Mesendoderm (in vitro differentiated cells): ENCODE measurements around the gene BZW1.
A peak's percentile ranks its signal among the peaks of the same experiment; 100 is the strongest.

Experiments
- DNase-seq: peaks from one replicate; pipeline ENCODE4 v3.0.0; 2013
- H2AK5ac ChIP-seq: 2 replicates; pipeline ENCODE4 v1.6.1; 2013; ENCODE audit warnings: low read length, inconsistent platforms
- H2BK120ac ChIP-seq: 2 replicates; pipeline ENCODE4 v1.6.1; 2013; ENCODE audit warnings: low read depth, mild to moderate bottlenecking, low read length, moderate library complexity, mixed read lengths
- H2BK15ac ChIP-seq: replicated peaks from 2 replicates; pipeline ENCODE4 v1.6.1; 2013; ENCODE audit warnings: low read depth, mild to moderate bottlenecking, moderate library complexity
- H2BK5ac ChIP-seq: 2 replicates; pipeline ENCODE4 v1.6.1; 2013; ENCODE audit warnings: low read length, inconsistent platforms
- H3K18ac ChIP-seq: 2 replicates; pipeline ENCODE4 v1.6.1; 2013; ENCODE audit warnings: mild to moderate bottlenecking, low read length, mixed read lengths
- H3K23ac ChIP-seq: one replicate; pipeline ENCODE4 v1.6.1; 2013; ENCODE audit warnings: low read length
- H3K27ac ChIP-seq: 2 replicates; pipeline ENCODE4 v1.5.1; 2013; ENCODE audit warnings: low read depth, mild to moderate bottlenecking, inconsistent platforms, low read length, moderate library complexity
- H3K27me3 ChIP-seq: 2 replicates; pipeline ENCODE4 v1.6.1; 2013; ENCODE audit warnings: low read length, control low read depth, mild to moderate bottlenecking, inconsistent platforms; ENCODE audit not compliant: insufficient read depth, poor library complexity
- H3K36me3 ChIP-seq: 2 replicates; pipeline ENCODE4 v1.6.1; 2013; ENCODE audit warnings: low read length, inconsistent platforms; ENCODE audit not compliant: control insufficient read depth, insufficient read depth
- H3K4ac ChIP-seq: one replicate; pipeline ENCODE4 v1.6.1; 2013; ENCODE audit warnings: low read depth, mild to moderate bottlenecking, low read length, moderate library complexity
- H3K4me1 ChIP-seq: 2 replicates; pipeline ENCODE4 v1.6.1; 2013; ENCODE audit warnings: low read depth, low read length, inconsistent platforms; ENCODE audit not compliant: control insufficient read depth
- H3K4me2 ChIP-seq: 2 replicates; pipeline ENCODE4 v1.6.1; 2013; ENCODE audit warnings: low read length
- H3K4me3 ChIP-seq: 2 replicates; pipeline ENCODE4 v1.5.1; 2013; ENCODE audit warnings: mild to moderate bottlenecking, low read length
- H3K56ac ChIP-seq: one replicate; pipeline ENCODE4 v1.6.1; 2013; ENCODE audit warnings: low read length
- H3K79me1 ChIP-seq: 2 replicates; pipeline ENCODE4 v1.6.1; 2013; ENCODE audit warnings: low read length, inconsistent platforms
- H3K79me2 ChIP-seq: 2 replicates; pipeline ENCODE4 v1.6.1; 2013; ENCODE audit warnings: mild to moderate bottlenecking, low read length; ENCODE audit not compliant: control insufficient read depth, insufficient read depth
- H3K9ac ChIP-seq: 2 replicates; pipeline ENCODE4 v1.6.1; 2013; ENCODE audit warnings: low read length, inconsistent platforms
- H4K5ac ChIP-seq: one replicate; pipeline ENCODE4 v1.6.1; 2013; ENCODE audit warnings: low read length
- H4K8ac ChIP-seq: one replicate; pipeline ENCODE4 v1.6.1; 2013; ENCODE audit warnings: low read depth, mild to moderate bottlenecking, control low read depth, low read length, moderate library complexity
- WGBS: extraction: QIAGEN DNeasy Blood & Tissue Kit; methylation state at CpG from one replicate; pipeline ENCODE4 v1.1.7; 2013; ENCODE audit warnings: low lambda C conversion rate, missing lambda C conversion rate; ENCODE audit not compliant: insufficient coverage; ENCODE audit errors: extremely low coverage; 5-methylcytosine and 5-hydroxymethylcytosine counted together

The BZW1 gene

DNA sequence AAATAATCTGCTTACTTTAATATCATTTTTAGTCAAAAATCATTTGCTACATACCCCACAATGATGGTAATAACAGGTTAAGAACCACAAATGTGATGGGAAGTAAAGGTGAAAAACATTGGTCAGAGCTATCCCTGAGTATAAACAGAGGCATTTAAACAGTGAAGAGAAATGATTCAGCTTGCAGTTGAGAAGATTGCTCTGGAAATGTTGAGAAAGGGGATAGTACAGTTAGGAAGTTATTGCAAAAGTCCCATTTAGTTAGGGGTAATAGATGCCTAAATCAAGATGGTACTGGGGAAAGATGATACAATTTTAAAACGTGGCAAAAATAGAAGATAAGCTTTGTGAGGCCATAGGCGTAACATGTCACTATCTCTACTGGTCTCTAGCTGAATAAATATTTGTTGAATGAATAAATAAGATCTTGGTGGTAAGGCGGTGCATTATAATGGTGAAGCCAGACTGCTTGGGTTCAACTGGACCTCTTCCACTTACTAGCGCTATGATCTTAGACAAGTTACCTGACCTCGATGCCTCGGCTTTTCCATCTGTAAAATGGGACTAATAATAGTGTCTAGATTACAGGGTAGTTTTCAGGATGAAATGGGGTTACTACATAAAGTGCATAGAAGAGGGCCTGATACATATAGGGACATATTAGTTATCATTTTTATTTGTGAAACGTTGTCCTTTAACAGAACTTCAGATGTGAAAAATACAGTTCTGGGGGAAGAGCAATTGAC is 2.0 kb upstream of the BZW1 start:
- no peak overlapping the region for H2BK15ac ChIP-seq
- peaks cover 4% of the 10 kb centered on the region for H3K79me1 ChIP-seq
- H3K4me1 ChIP-seq: no peaks in the 10 kb centered on the region
- no peaks in the 10 kb centered on the region for H3K27me3 ChIP-seq
- WGBS: no CpG with 5 or more reads among the region's 7 CpGs
- H2BK120ac ChIP-seq: no peak overlapping the region
- no peak overlapping the region for H2AK5ac ChIP-seq
- H3K4me3 ChIP-seq: no peak overlapping the region
- H3K27ac ChIP-seq: no peak overlapping the region
- peaks cover 3% of the 10 kb centered on the region for H3K36me3 ChIP-seq
- H3K9ac ChIP-seq: no peak overlapping the region
- H3K4ac ChIP-seq: no peak overlapping the region
- peaks cover 24% of the 10 kb centered on the region for H3K79me2 ChIP-seq
- no peak overlapping the region for H2BK5ac ChIP-seq
- H3K18ac ChIP-seq: no peak overlapping the region
- no peak overlapping the region for H4K8ac ChIP-seq
- H3K56ac ChIP-seq: no peak overlapping the region
- no peak overlapping the region for H4K5ac ChIP-seq
- H3K23ac ChIP-seq: no peak overlapping the region
- H3K4me2 ChIP-seq: no peak overlapping the region
- no peak for DNase-seq

DNA sequence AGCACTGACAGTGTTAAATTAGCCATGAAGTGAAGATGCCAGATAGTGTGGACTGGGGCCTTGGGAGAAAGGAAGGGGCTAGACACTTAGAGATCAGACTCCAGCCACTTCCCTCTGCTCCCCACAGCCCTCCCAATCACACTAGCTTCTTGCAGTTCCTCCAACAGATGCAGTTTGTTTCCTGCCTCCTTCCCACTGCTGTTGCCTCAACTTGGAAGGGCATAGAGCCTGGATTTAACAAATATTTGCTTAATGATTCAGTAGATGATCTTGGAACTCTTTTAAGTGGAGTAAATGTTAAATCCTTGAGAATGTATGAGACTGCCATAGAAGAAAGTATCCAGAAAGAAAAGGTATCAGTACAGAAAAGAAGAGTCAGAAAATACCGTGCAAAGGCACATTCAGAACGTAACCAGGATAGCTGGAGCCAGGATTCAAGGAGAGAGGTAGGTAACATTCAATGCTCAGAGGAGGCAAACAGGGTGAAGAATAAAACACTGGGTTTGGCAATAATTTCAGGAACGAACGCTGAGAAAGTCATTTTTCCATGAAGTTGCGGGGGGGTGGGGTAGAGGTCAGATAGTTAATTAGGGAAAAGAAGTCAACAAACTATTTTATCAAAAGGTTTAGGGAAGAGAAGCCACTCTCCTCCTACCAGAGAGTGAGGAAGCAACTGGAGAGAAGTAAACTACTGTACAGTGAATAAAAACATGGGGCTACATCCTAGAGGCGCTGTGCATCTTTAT is 1.3 kb upstream of the BZW1 start:
- H4K5ac ChIP-seq: no peak overlapping the region
- H2BK5ac ChIP-seq: no peak overlapping the region

DNA sequence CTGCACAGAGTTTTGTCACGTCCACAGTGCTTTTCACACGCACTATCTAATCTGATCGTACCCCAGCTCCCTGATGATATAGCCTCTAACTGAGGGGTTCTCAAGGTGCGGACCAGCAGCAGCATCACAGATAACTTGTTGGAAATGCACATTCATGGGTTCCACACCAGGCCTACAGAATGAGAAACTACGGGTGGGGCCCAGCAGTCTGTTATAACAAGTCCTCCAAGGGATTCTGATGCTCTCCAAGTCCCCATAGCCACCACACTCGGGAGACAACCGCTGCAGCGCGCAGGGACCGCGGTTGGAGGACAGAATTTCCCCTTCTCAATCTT is 745 bp upstream of the BZW1 start:
- Histone ChIP-seq H3K4ac (peak overlapping the region; percentile 50), H2BK5ac (no peak overlapping the region), H3K9ac (peak overlapping the region; percentile 39), H3K18ac (no peak overlapping the region), H2BK120ac (no peak overlapping the region), H3K79me2 (peaks cover 31% of the 10 kb centered on the region), H3K79me1 (peaks cover 8% of the 10 kb centered on the region), H3K4me2 (peak overlapping the region; percentile 32), H3K4me3 (no peak overlapping the region), H3K36me3 (peaks cover 6% of the 10 kb centered on the region), H3K4me1 (no peaks in the 10 kb centered on the region), H2AK5ac (no peak overlapping the region), H4K5ac (no peak overlapping the region), H2BK15ac (no peak overlapping the region), H3K27ac (peak overlapping the region; percentile 1), H3K23ac (no peak overlapping the region), H3K56ac (peak overlapping the region; percentile 53), H3K27me3 (no peaks in the 10 kb centered on the region), H4K8ac (no peak overlapping the region)
- WGBS: no CpG with 5 or more reads among the region's 11 CpGs
- DNase-seq: no peak

More for the DNA sequence above, 1.3 kb upstream of the BZW1 start:
- Histone ChIP-seq H2BK15ac (no peak overlapping the region), H3K4me1 (no peaks in the 10 kb centered on the region), H3K27ac (no peak overlapping the region), H4K8ac (no peak overlapping the region), H2AK5ac (no peak overlapping the region), H3K36me3 (peaks cover 5% of the 10 kb centered on the region), H3K4me2 (peak overlapping the region; percentile 32), H3K18ac (no peak overlapping the region), H3K23ac (no peak overlapping the region), H3K9ac (peak overlapping the region; percentile 39), H3K56ac (peak overlapping the region; percentile 53), H3K79me2 (peaks cover 31% of the 10 kb centered on the region), H3K79me1 (peaks cover 8% of the 10 kb centered on the region), H3K4me3 (no peak overlapping the region), H2BK120ac (no peak overlapping the region), H3K4ac (no peak overlapping the region), H3K27me3 (no peaks in the 10 kb centered on the region)
- DNase-seq: peak; percentile 37
- WGBS: no CpG with 5 or more reads among the region's 6 CpGs

DNA sequence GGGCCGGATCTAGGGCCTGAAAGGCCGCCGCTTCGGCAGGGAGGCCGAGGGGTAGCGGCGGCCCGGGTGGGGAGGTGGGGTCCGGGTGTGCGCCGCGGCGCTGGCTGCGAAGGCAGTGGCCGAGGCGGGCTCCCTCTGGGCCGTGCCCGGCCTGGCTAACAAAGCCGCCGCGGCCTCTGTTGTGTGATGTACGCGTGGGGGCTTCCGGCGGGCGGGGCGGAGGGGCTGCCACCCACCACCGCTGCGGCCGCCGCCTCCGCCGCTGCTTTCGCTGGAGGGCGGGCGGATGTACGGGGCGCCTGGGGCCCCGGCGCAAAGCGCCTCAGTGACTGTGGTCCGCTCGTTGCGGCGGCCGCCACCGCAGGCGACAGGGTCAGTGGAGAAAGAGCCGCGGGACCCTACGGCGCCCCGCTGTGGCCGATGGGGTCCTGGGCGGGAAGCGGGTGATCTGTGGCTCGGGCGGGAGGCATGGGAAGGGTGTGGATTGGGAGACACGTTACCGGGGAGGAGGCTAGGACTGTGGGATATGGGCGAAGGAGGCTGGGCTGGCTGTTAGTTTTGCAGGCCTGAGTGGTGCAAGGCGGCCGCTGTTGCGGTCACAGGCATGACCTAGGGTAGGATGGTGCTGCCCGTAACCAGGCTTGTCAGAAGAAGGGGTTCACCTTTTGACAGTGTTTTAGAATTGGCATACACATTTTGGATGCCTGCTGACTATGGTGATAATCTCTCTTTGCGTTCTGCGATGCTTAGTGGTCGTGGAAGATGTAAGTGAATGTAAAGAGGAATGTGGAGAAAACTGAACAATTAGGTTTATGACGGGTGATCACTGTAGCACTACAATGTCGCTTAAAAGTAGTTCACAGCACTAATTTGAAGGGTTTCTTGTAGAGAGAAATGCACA is 662 bp downstream of the BZW1 start:
- peak overlapping the region; percentile 92 for H3K4me3 ChIP-seq
- peaks cover 6% of the 10 kb centered on the region for H3K36me3 ChIP-seq
- peak; percentile 70 for DNase-seq

DNA sequence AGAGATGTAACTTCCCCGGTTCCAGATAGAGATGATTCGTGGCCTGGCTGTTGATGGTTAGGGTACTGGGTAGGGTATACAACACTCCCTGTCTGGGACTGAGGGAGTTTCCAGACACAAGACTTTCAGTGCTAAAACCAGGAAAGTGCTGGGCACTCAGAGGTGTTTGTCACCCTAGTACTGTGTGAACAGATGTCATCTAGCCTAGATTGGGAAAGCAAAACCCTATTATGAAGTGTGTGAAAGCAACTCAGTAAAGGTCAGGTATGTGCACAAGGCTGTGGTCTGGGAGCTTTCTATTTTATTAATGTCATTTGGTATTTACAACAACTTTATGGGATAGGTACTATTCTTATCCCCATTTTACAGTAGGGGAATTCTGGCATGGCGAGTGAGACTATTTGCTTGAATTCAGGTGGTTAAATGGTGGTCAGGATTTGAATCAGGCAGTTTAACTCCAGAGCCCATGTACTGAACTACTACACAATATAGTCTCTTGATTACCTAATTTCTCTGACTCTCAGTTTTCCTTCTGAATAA is 2.6 kb downstream of the BZW1 start:
- H3K4ac ChIP-seq: no peak overlapping the region
- no peaks in the 10 kb centered on the region for H3K4me1 ChIP-seq
- H2BK120ac ChIP-seq: no peak overlapping the region
- no peak overlapping the region for H2BK15ac ChIP-seq
- H2BK5ac ChIP-seq: no peak overlapping the region
- H3K18ac ChIP-seq: no peak overlapping the region
- H3K23ac ChIP-seq: no peak overlapping the region
- no peak overlapping the region for H3K4me3 ChIP-seq
- peaks cover 9% of the 10 kb centered on the region for H3K36me3 ChIP-seq
- no CpG with 5 or more reads among the region's 3 CpGs for WGBS
- no peak overlapping the region for H3K27ac ChIP-seq
- H3K27me3 ChIP-seq: no peaks in the 10 kb centered on the region
- H4K5ac ChIP-seq: no peak overlapping the region
- H2AK5ac ChIP-seq: no peak overlapping the region
- no peak overlapping the region for H3K4me2 ChIP-seq
- no peak overlapping the region for H4K8ac ChIP-seq
- H3K9ac ChIP-seq: no peak overlapping the region
- peaks cover 8% of the 10 kb centered on the region for H3K79me1 ChIP-seq
- no peak overlapping the region for H3K56ac ChIP-seq
- DNase-seq: no peak
- H3K79me2 ChIP-seq: peaks cover 31% of the 10 kb centered on the region

More for the DNA sequence above, 662 bp downstream of the BZW1 start:
- Histone ChIP-seq H3K27ac (peak overlapping the region; percentile 74), H3K4me2 (peak overlapping the region; percentile 96), H3K9ac (peak overlapping the region; percentile 98), H2AK5ac (peak overlapping the region; percentile 68), H3K56ac (peak overlapping the region; percentile 97), H3K79me2 (peaks cover 31% of the 10 kb centered on the region), H4K5ac (no peak overlapping the region), H3K18ac (peak overlapping the region; percentile 71), H4K8ac (no peak overlapping the region), H3K23ac (peak overlapping the region; percentile 51), H3K4ac (peak overlapping the region; percentile 88), H2BK5ac (peak overlapping the region; percentile 77), H3K4me1 (no peaks in the 10 kb centered on the region), H2BK120ac (no peak overlapping the region), H3K79me1 (peaks cover 8% of the 10 kb centered on the region), H2BK15ac (no peak overlapping the region), H3K27me3 (no peaks in the 10 kb centered on the region)
- no CpG with 5 or more reads among the region's 70 CpGs for WGBS
